Endothelial cell of umbilical vein (primary cell): ENCODE data around the gene ZFYVE28. TPM values are rescaled to one million over a fixed set of nuclear protein-coding genes. Genes with fewer than 3 reads are reported as not detected.

Experiments used
- BruUV-seq: library from RNA; stranded (reverse); fragments of 400-500 nt; replicated peaks from 2 replicates; lab custom pipeline; 2021; lab: Mats Ljungman, UMichigan
- CTCF ChIA-PET: fragments of 300-600, 350-600 bp; sonication (Branson Sonifier 250); formaldehyde crosslinking; loops from one replicate; lab custom pipeline; 2021; ENCODE audit warnings: antibody characterized with exemption, inconsistent platforms; lab: Charles Lee
- POLR2A ChIA-PET: fragments of 300-600, 350-600 bp; sonication (Branson Sonifier 250); formaldehyde crosslinking; loops from one replicate; lab custom pipeline; 2021; ENCODE audit warnings: antibody characterized with exemption, inconsistent platforms; lab: Charles Lee
- DNase-seq: peaks from one replicate; pipeline ENCODE4 v3.0.0-alpha.2; 2011; ENCODE audit warnings: low read depth, low spot score
- FAIRE-seq: peaks from 2 replicates; lab custom pipeline; 2011; peaks lifted over from hg19 to GRCh38; lab: Jason Lieb, UNC
- H2AFZ ChIP-seq: 2 replicates; pipeline ENCODE4 v1.6.0; 2012; ENCODE audit warnings: low read depth, low read length, control low read depth, inconsistent platforms
- H3K27ac ChIP-seq: 2 replicates; pipeline ENCODE4 v1.5.1; 2011; ENCODE audit warnings: low read depth, mild to moderate bottlenecking, control low read depth, low read length, moderate library complexity; ENCODE audit not compliant: insufficient read depth
- H3K27me3 ChIP-seq, 2 experiments: 2 replicates each; pipeline versions ENCODE4 v1.6.0 to v1.6.1; 2011; ENCODE audit warnings: low read length in 2 of 2, mixed read lengths in 1 of 2; ENCODE audit not compliant: control insufficient read depth in 2 of 2, insufficient read depth in 2 of 2
- H3K36me3 ChIP-seq, 2 experiments: 2 replicates in 1 of 2; 3 replicates in 1 of 2; pipeline ENCODE4 v1.5.1; 2011; ENCODE audit warnings: low read length in 2 of 2, mild to moderate bottlenecking in 1 of 2, moderate library complexity in 1 of 2; ENCODE audit not compliant: control insufficient read depth in 2 of 2, insufficient read depth in 2 of 2; ENCODE audit errors: extremely low read depth in 1 of 2
- H3K4me1 ChIP-seq: 3 replicates; pipeline ENCODE4 v1.5.1; 2011; ENCODE audit warnings: mild to moderate bottlenecking, low read length; ENCODE audit not compliant: control insufficient read depth, insufficient read depth; ENCODE audit errors: extremely low read depth
- H3K4me2 ChIP-seq: 2 replicates; pipeline ENCODE4 v1.6.1; 2011; ENCODE audit warnings: low read length, control low read depth, mixed read lengths; ENCODE audit not compliant: insufficient read depth
- H3K4me3 ChIP-seq, 3 experiments: fragments of 200-600 bp in 1 of 3; sonication (generic), shearing (Covaris generic) in 1 of 3; replicated peaks in 1 of 3; 2 replicates each; pipeline ENCODE4 v1.5.1; 2011 to 2016; ENCODE audit warnings: control low read depth in 3 of 3, low read length in 3 of 3, mild to moderate bottlenecking in 2 of 3, inconsistent platforms in 1 of 3, low read depth in 1 of 3, moderate library complexity in 1 of 3; ENCODE audit not compliant: insufficient read depth in 1 of 3
- H3K79me2 ChIP-seq: 2 replicates; pipeline ENCODE4 v1.6.0; 2012; ENCODE audit warnings: low read length, inconsistent platforms; ENCODE audit not compliant: control insufficient read depth, insufficient read depth
- H3K9ac ChIP-seq: replicated peaks from 2 replicates; pipeline ENCODE3; 2011; ENCODE audit warnings: low read length, control low read depth; ENCODE audit not compliant: insufficient read depth; ENCODE audit errors: extremely low read depth
- H3K9me1 ChIP-seq: replicated peaks from 3 replicates; pipeline ENCODE4 v1.6.0; 2011; ENCODE audit warnings: mild to moderate bottlenecking, low read length; ENCODE audit not compliant: control insufficient read depth, insufficient read depth; ENCODE audit errors: extremely low read depth
- H3K9me3 ChIP-seq: replicated peaks from 2 replicates; pipeline ENCODE4 v1.5.1; 2012; ENCODE audit warnings: low read length, inconsistent platforms; ENCODE audit not compliant: control insufficient read depth, insufficient read depth
- H4K20me1 ChIP-seq: replicated peaks from 2 replicates; pipeline ENCODE3; 2011; ENCODE audit warnings: mild to moderate bottlenecking, low read length; ENCODE audit not compliant: control insufficient read depth, insufficient read depth; ENCODE audit errors: extremely low read depth
- CTCF ChIP-seq, 2 donors: IDR thresholded peaks; 1 replicate in 1 of 2; 2 replicates in 1 of 2; pipeline ENCODE4 v1.5.1; 2011; ENCODE audit warnings: low read length in 2 of 2, mild to moderate bottlenecking in 2 of 2, moderate library complexity in 2 of 2, control low read depth in 1 of 2, inconsistent platforms in 1 of 2, low read depth in 1 of 2; ENCODE audit not compliant: insufficient read depth in 1 of 2; ENCODE audit errors: extremely low read depth in 1 of 2
- EZH2 ChIP-seq: IDR thresholded peaks from 2 replicates; pipeline ENCODE4 v1.6.1; 2012; ENCODE audit warnings: borderline replicate concordance, low read depth, mild to moderate bottlenecking, moderate library complexity, low read length, inconsistent platforms; ENCODE audit not compliant: severe bottlenecking
- FOS ChIP-seq: IDR thresholded peaks from 2 replicates; pipeline ENCODE4 v1.6.1; 2011; ENCODE audit warnings: mild to moderate bottlenecking, low read length, moderate library complexity, borderline replicate concordance; ENCODE audit not compliant: insufficient read depth
- GATA2 ChIP-seq: IDR thresholded peaks from 2 replicates; pipeline ENCODE4 v1.7.0; 2011; ENCODE audit warnings: low read depth, mild to moderate bottlenecking, moderate library complexity, mixed read lengths, low read length; ENCODE audit not compliant: insufficient read length, insufficient read depth
- JUN ChIP-seq: IDR thresholded peaks from 2 replicates; pipeline ENCODE4 v1.6.1; 2011; ENCODE audit warnings: borderline replicate concordance, low read depth; ENCODE audit not compliant: insufficient read length, insufficient read depth
- MAX ChIP-seq: IDR thresholded peaks from 2 replicates; pipeline ENCODE4 v1.6.1; 2011; ENCODE audit not compliant: insufficient read depth, insufficient read length
- MYC ChIP-seq: IDR thresholded peaks from one replicate; pipeline ENCODE4 v1.6.1; 2011; ENCODE audit warnings: mild to moderate bottlenecking, low read depth, low read length
- POLR2A ChIP-seq: IDR thresholded peaks from 2 replicates; pipeline ENCODE4 v1.6.1; 2012; ENCODE audit warnings: low read depth, mild to moderate bottlenecking, control low read depth, low read length
- POLR2AphosphoS5 ChIP-seq: IDR thresholded peaks from 2 replicates; pipeline ENCODE4 v1.6.1; 2012; ENCODE audit warnings: low read depth, mild to moderate bottlenecking, control low read depth, low read length, moderate library complexity; ENCODE audit not compliant: insufficient read depth
- dilution Hi-C: fragments of 300-500 bp; cut with MboI; formaldehyde crosslinking; loops from one replicate; pipeline ENCODE4 v1.15.0; 2019; ENCODE audit warnings: low sequenced_read_pairs; ENCODE audit not compliant: extremely low pct_ligation_motif_present
- intact Hi-C: fragments of 100-400 bp; cut with micrococcal nuclease; formaldehyde crosslinking; loops from one replicate; pipeline ENCODE4 v1.10.0; 2022
- polyA plus RNA-seq, 4 experiments: library from polyadenylated mRNA; depleted of rRNA in 3 of 4; stranded (reverse) in 3 of 4; unstranded in 1 of 4; fragments of >200 nt; gene quantifications; 2 replicates each; pipeline versions ENCODE4 v1.2.1 to v1.2.3, GENCODE V29; 2011 to 2012; ENCODE audit warnings: missing spikeins in 1 of 4
- total RNA-seq: library from RNA; stranded (reverse); gene quantifications from 2 replicates; pipeline ENCODE4 v1.2.3, GENCODE V29; 2021

The ZFYVE28 gene
- total and polyA plus RNA-seq, 2 donors (not counting 3 experiments of a cell fraction or from before 2014, with no cell fraction given), result 5.8 to 7.1 TPM

GRCh38 chr4:2390784-2391421 lies 27.5 kb downstream of the ZFYVE28 start:
- H3K79me2 ChIP-seq, result peaks cover 2% of the 10 kb centered on the region
- ChIA-PET CTCF (interaction anchor here (1.0 kb wide), 1 partner anchor 12 kb away, joined by 3 read pairs; no protein-coding TSS in a partner anchor), POLR2A (no interaction called here)
- no peaks in the 10 kb centered on the region for H3K36me3 ChIP-seq
- no TSS peak for BruUV-seq
- H2AFZ ChIP-seq, result no peak overlapping the region
- no peak for DNase-seq
- intact Hi-C loops (no loop called here), dilution Hi-C loops (no loop called here)
- no peak overlapping the region for H3K9ac ChIP-seq
- H3K27ac ChIP-seq, result no peak overlapping the region
- no peak for FAIRE-seq
- H4K20me1 ChIP-seq, result no peaks in the 10 kb centered on the region
- no peaks in the 10 kb centered on the region for H3K9me1 ChIP-seq
- peaks cover 3% of the 10 kb centered on the region for H3K4me1 ChIP-seq
- no peak overlapping the region for H3K4me3 ChIP-seq
- H3K4me2 ChIP-seq, result no peak overlapping the region
- no peak for TF ChIP-seq GATA2
- TF ChIP-seq MYC, result no peak
- no peak for TF ChIP-seq MAX
- no peak for TF ChIP-seq EZH2
- no peak for TF ChIP-seq POLR2AphosphoS5
- no peak for TF ChIP-seq CTCF (IDR thresholded peaks at IDR 0.05; ENCODE audit: extremely low read depth in 1 of 2, insufficient read depth in 1 of 2, low read depth in 1 of 2, low read length in 2 of 2)
- TF ChIP-seq FOS, result no peak
- no peak for TF ChIP-seq JUN
- no peak for TF ChIP-seq POLR2A
- no peaks in the 10 kb centered on the region for H3K27me3 ChIP-seq
- H3K9me3 ChIP-seq, result no peaks in the 10 kb centered on the region
